Glutamatergic neuron (in vitro differentiated cells): ENCODE measurements around the gene ECM2. TPM values are rescaled to one million over a fixed set of nuclear protein-coding genes. Genes with fewer than 3 reads are reported as not detected.
"Not testable (repeated sequence)": the region's sequence is repeated elsewhere in the genome, so short reads cannot be mapped to it uniquely, and the experiment has no call there.

Source experiments
- DNase-seq: peaks from one replicate; pipeline ENCODE4 v3.0.0; 2022
- H3K27ac Mint-ChIP-seq: one replicate; pipeline ENCODE4 v1.8.0; 2020; ENCODE audit warnings: mild to moderate bottlenecking, mixed read lengths, inconsistent platforms; ENCODE audit not compliant: unreplicated experiment
- H3K27me3 Mint-ChIP-seq: one replicate; pipeline ENCODE4 v1.8.0; 2020; ENCODE audit warnings: mild to moderate bottlenecking, moderate library complexity, mixed read lengths, inconsistent platforms; ENCODE audit not compliant: unreplicated experiment
- H3K36me3 Mint-ChIP-seq: one replicate; pipeline ENCODE4 v1.8.0; 2020; ENCODE audit warnings: mild to moderate bottlenecking, mixed read lengths, inconsistent platforms; ENCODE audit not compliant: unreplicated experiment
- H3K4me1 Mint-ChIP-seq: one replicate; pipeline ENCODE4 v1.8.0; 2020; ENCODE audit warnings: mild to moderate bottlenecking, low read depth, mixed read lengths, inconsistent platforms; ENCODE audit not compliant: unreplicated experiment
- H3K4me3 Mint-ChIP-seq: one replicate; pipeline ENCODE4 v1.8.0; 2020; ENCODE audit warnings: mild to moderate bottlenecking, mixed read lengths, inconsistent platforms; ENCODE audit not compliant: unreplicated experiment
- H3K9me3 Mint-ChIP-seq: one replicate; pipeline ENCODE4 v1.8.0; 2020; ENCODE audit warnings: mild to moderate bottlenecking, moderate library complexity, mixed read lengths, inconsistent platforms; ENCODE audit not compliant: unreplicated experiment
- CTCF ChIP-seq: fragments of 200-600 bp; sonication (generic); IDR thresholded peaks from one replicate; pipeline ENCODE4 v1.5.0; 2021; ENCODE audit not compliant: partially characterized antibody, unreplicated experiment
- long read RNA-seq: library from polyadenylated mRNA; unstranded; transcript quantifications from one replicate; pipeline ENCODE4 v2.0.0, GENCODE V29; 2020; ENCODE audit not compliant: unreplicated experiment
- total RNA-seq: library from RNA; stranded (reverse); fragmentation: NEBNext Ultra II Directional; extraction: Animal tissue kit (Norgen Biotek cat#: 25700); gene quantifications from one replicate; pipeline ENCODE4 v1.2.1, GENCODE V29; 2021; ENCODE audit not compliant: unreplicated experiment

ECM2 gene
- total RNA-seq: 0.20 TPM
- long read RNA-seq: 0 reads

- TF ChIP-seq CTCF: no peak
- no peak within 1 kb of the TSS for H3K4me3 Mint-ChIP-seq
Measured at GRCh38 chr9:92535940-92536850, at the start of gene ECM2. ECM2 (minus strand) TSS chr9:92535990; CDS start chr9:92522866, 13,124 bp downstream.

GRCh38 chr9:92576175-92576574 lies 40.4 kb upstream of the ECM2 start:
- H3K4me1 Mint-ChIP-seq: no peaks in the 10 kb centered on the region
- peaks cover 5% of the 10 kb centered on the region for H3K9me3 Mint-ChIP-seq
- TF ChIP-seq CTCF: no peak
- no peak overlapping the region for H3K27ac Mint-ChIP-seq
- no peak for DNase-seq
- no peak overlapping the region for H3K4me3 Mint-ChIP-seq
- peaks cover 11% of the 10 kb centered on the region for H3K36me3 Mint-ChIP-seq
- H3K27me3 Mint-ChIP-seq: no peaks in the 10 kb centered on the region

More at GRCh38 chr9:92535940-92536850, at the start of gene ECM2:
- H3K9me3 Mint-ChIP-seq: peaks cover 3% of the 10 kb centered on the region
- H3K36me3 Mint-ChIP-seq: peaks cover 9% of the 10 kb centered on the region
- DNase-seq: no peak
- no peak within 1 kb of the TSS for H3K27ac Mint-ChIP-seq
- peaks cover 7% of the 10 kb centered on the region for H3K4me1 Mint-ChIP-seq
- no peaks in the 10 kb centered on the region for H3K27me3 Mint-ChIP-seq

GRCh38 chr9:92573612-92574011 lies 37.8 kb upstream of the ECM2 start:
- H3K4me3 Mint-ChIP-seq, H3K27ac Mint-ChIP-seq, H3K4me1 Mint-ChIP-seq, H3K9me3 Mint-ChIP-seq, DNase-seq, H3K27me3 Mint-ChIP-seq: not testable (repeated sequence)
- peaks cover 11% of the 10 kb centered on the region for H3K36me3 Mint-ChIP-seq

- H3K4me3 Mint-ChIP-seq, H3K4me1 Mint-ChIP-seq, H3K27me3 Mint-ChIP-seq, H3K9me3 Mint-ChIP-seq, DNase-seq, H3K27ac Mint-ChIP-seq: not testable (repeated sequence)
- peaks cover 11% of the 10 kb centered on the region for H3K36me3 Mint-ChIP-seq
Measured at GRCh38 chr9:92571871-92572270, 36.1 kb upstream of the ECM2 start.

GRCh38 chr9:92564982-92565381 lies 29.2 kb upstream of the ECM2 start:
- Mint-ChIP-seq H3K4me3 (no peak overlapping the region), H3K27me3 (peaks cover 1% of the 10 kb centered on the region), H3K27ac (no peak overlapping the region), H3K36me3 (peaks cover 7% of the 10 kb centered on the region), H3K4me1 (no peaks in the 10 kb centered on the region), H3K9me3 (no peaks in the 10 kb centered on the region)
- no peak for DNase-seq
- TF ChIP-seq CTCF: no peak

- no peaks in the 10 kb centered on the region for H3K4me1 Mint-ChIP-seq
- no peak for TF ChIP-seq CTCF
- H3K9me3 Mint-ChIP-seq: no peaks in the 10 kb centered on the region
- H3K27ac Mint-ChIP-seq: no peak overlapping the region
- peaks cover 1% of the 10 kb centered on the region for H3K27me3 Mint-ChIP-seq
- peaks cover 7% of the 10 kb centered on the region for H3K36me3 Mint-ChIP-seq
- no peak overlapping the region for H3K4me3 Mint-ChIP-seq
- DNase-seq: no peak
Measured at GRCh38 chr9:92564504-92564903, 28.7 kb upstream of the ECM2 start.
